H9 (cell line): ENCODE measurements around the gene VPS16. TPM values are rescaled to one million over a fixed set of nuclear protein-coding genes. Genes with fewer than 3 reads are reported as not detected.
A peak's percentile ranks its signal among the peaks of the same experiment; 100 is the strongest.

Experiments
- DNase-seq: peaks from one replicate; pipeline ENCODE4 v3.0.0-alpha.2; 2017
- H2AFZ ChIP-seq: one replicate; pipeline ENCODE4 v1.6.1; 2013; ENCODE audit warnings: mild to moderate bottlenecking, low read length, control low read depth, moderate library complexity
- H2AK5ac ChIP-seq: 2 replicates; pipeline ENCODE4 v1.6.1; 2013; ENCODE audit warnings: low read length, control low read depth, mixed read lengths; ENCODE audit not compliant: insufficient read length
- H2BK120ac ChIP-seq: one replicate; pipeline ENCODE4 v1.6.1; 2013; ENCODE audit warnings: low read depth, mild to moderate bottlenecking, low read length, control low read depth, inconsistent platforms; ENCODE audit not compliant: poor library complexity, severe bottlenecking
- H2BK12ac ChIP-seq: 2 replicates; pipeline ENCODE4 v1.6.1; 2013; ENCODE audit warnings: low read length, control low read depth, mixed read lengths, low read depth; ENCODE audit not compliant: insufficient read length
- H2BK15ac ChIP-seq: 2 replicates; pipeline ENCODE4 v1.6.1; 2013; ENCODE audit warnings: low read depth, low read length, control low read depth
- H2BK20ac ChIP-seq: one replicate; pipeline ENCODE4 v1.6.1; 2013; ENCODE audit warnings: low read depth, mild to moderate bottlenecking, low read length, control low read depth, inconsistent platforms; ENCODE audit not compliant: poor library complexity, severe bottlenecking
- H2BK5ac ChIP-seq: 2 replicates; pipeline ENCODE4 v1.6.1; 2013; ENCODE audit warnings: low read length, control low read depth, mixed read lengths; ENCODE audit not compliant: insufficient read length
- H3K14ac ChIP-seq: 2 replicates; pipeline ENCODE4 v1.6.1; 2013; ENCODE audit warnings: low read length, control low read depth; ENCODE audit not compliant: insufficient read depth
- H3K18ac ChIP-seq: 2 replicates; pipeline ENCODE4 v1.6.1; 2013; ENCODE audit warnings: low read depth, mild to moderate bottlenecking, mixed read lengths, low read length, control low read depth; ENCODE audit not compliant: insufficient read length
- H3K23ac ChIP-seq: 2 replicates; pipeline ENCODE4 v1.6.1; 2013; ENCODE audit warnings: low read length, control low read depth, mixed read lengths, low read depth; ENCODE audit not compliant: insufficient read length
- H3K23me2 ChIP-seq: 2 replicates; pipeline ENCODE4 v1.6.1; 2013; ENCODE audit warnings: low read depth, mild to moderate bottlenecking, mixed read lengths, low read length, control low read depth; ENCODE audit not compliant: insufficient read length, poor library complexity, severe bottlenecking
- H3K27ac ChIP-seq: 2 replicates; pipeline ENCODE4 v1.5.1; 2013; ENCODE audit warnings: low read length, control low read depth, mixed read lengths, low read depth; ENCODE audit not compliant: insufficient read length
- H3K27me3 ChIP-seq: 2 replicates; pipeline ENCODE4 v1.6.1; 2013; ENCODE audit warnings: low read length, control low read depth, inconsistent platforms; ENCODE audit not compliant: insufficient read depth
- H3K4ac ChIP-seq: 2 replicates; pipeline ENCODE4 v1.6.1; 2013; ENCODE audit warnings: low read depth, mild to moderate bottlenecking, control low read depth, inconsistent platforms, low read length, moderate library complexity
- H3K4me1 ChIP-seq: 2 replicates; pipeline ENCODE4 v1.6.1; 2013; ENCODE audit warnings: low read length, control low read depth, inconsistent platforms; ENCODE audit not compliant: insufficient read depth
- H3K4me2 ChIP-seq: 2 replicates; pipeline ENCODE4 v1.6.1; 2013; ENCODE audit warnings: low read length, control low read depth, mixed read lengths; ENCODE audit not compliant: insufficient read length, insufficient read depth
- H3K56ac ChIP-seq: 2 replicates; pipeline ENCODE4 v1.6.1; 2013; ENCODE audit warnings: low read depth, mild to moderate bottlenecking, mixed read lengths, low read length, control low read depth; ENCODE audit not compliant: insufficient read length
- H3K79me1 ChIP-seq: 2 replicates; pipeline ENCODE4 v1.6.1; 2013; ENCODE audit warnings: low read depth, mild to moderate bottlenecking, moderate library complexity, low read length, control low read depth, inconsistent platforms; ENCODE audit not compliant: insufficient read depth, poor library complexity, severe bottlenecking
- H3K79me2 ChIP-seq: 2 replicates; pipeline ENCODE4 v1.6.1; 2013; ENCODE audit warnings: low read length, control low read depth, inconsistent platforms; ENCODE audit not compliant: insufficient read depth
- H3K9ac ChIP-seq: 2 replicates; pipeline ENCODE4 v1.6.1; 2013; ENCODE audit warnings: low read length, control low read depth, mixed read lengths; ENCODE audit not compliant: insufficient read length; ENCODE audit errors: extremely low read depth
- H3K9me3 ChIP-seq: one replicate; pipeline ENCODE4 v1.6.1; 2013; ENCODE audit warnings: low read depth, low read length, inconsistent platforms; ENCODE audit not compliant: control insufficient read depth
- H3T11ph ChIP-seq: one replicate; pipeline ENCODE4 v1.6.1; 2013; ENCODE audit warnings: mild to moderate bottlenecking, low read length, control low read depth, inconsistent platforms
- H4K20me1 ChIP-seq: one replicate; pipeline ENCODE4 v1.6.1; 2013; ENCODE audit not compliant: control insufficient read depth, insufficient read length, insufficient read depth
- H4K5ac ChIP-seq: 2 replicates; pipeline ENCODE4 v1.6.1; 2013; ENCODE audit warnings: low read depth, mild to moderate bottlenecking, mixed read lengths, low read length, control low read depth; ENCODE audit not compliant: insufficient read length
- H4K8ac ChIP-seq: replicated peaks from 2 replicates; pipeline ENCODE4 v1.6.1; 2013; ENCODE audit warnings: low read length, control low read depth, mixed read lengths, low read depth; ENCODE audit not compliant: insufficient read length
- H4K91ac ChIP-seq: 2 replicates; pipeline ENCODE4 v1.6.1; 2013; ENCODE audit warnings: low read depth, mild to moderate bottlenecking, moderate library complexity, mixed read lengths, low read length, control low read depth; ENCODE audit not compliant: insufficient read length
- H3K27ac Mint-ChIP-seq, 3 experiments: 2 replicates in 2 of 3; 3 replicates in 1 of 3; pipeline ENCODE4 v1.8.0; 2020 to 2021; ENCODE audit warnings: mixed read lengths in 3 of 3, mild to moderate bottlenecking in 1 of 3, moderate library complexity in 1 of 3
- H3K27me3 Mint-ChIP-seq: 2 replicates; pipeline ENCODE4 v1.8.0; 2021; ENCODE audit warnings: low read depth, mild to moderate bottlenecking, moderate library complexity, mixed read lengths
- H3K36me3 Mint-ChIP-seq, 3 experiments: 2 replicates in 2 of 3; 3 replicates in 1 of 3; pipeline ENCODE4 v1.8.0; 2020 to 2021; ENCODE audit warnings: low read depth in 3 of 3, mixed read lengths in 3 of 3; ENCODE audit not compliant: insufficient read depth in 1 of 3
- H3K4me1 Mint-ChIP-seq, 2 experiments: 2 replicates each; pipeline ENCODE4 v1.8.0; 2020; ENCODE audit warnings: mixed read lengths in 2 of 2
- H3K4me3 Mint-ChIP-seq, 2 experiments: 2 replicates in 1 of 2; 3 replicates in 1 of 2; pipeline ENCODE4 v1.8.0; 2020 to 2021; ENCODE audit warnings: mild to moderate bottlenecking in 2 of 2, mixed read lengths in 2 of 2, moderate library complexity in 1 of 2
- H3K9me3 Mint-ChIP-seq, 2 experiments: 2 replicates in 1 of 2; 3 replicates in 1 of 2; pipeline ENCODE4 v1.8.0; 2020; ENCODE audit warnings: mild to moderate bottlenecking in 2 of 2, mixed read lengths in 2 of 2, moderate library complexity in 1 of 2
- WGBS: extraction: QIAGEN DNeasy Blood & Tissue Kit; methylation state at CpG from one replicate; pipeline ENCODE4 v1.1.7; 2013; ENCODE audit warnings: missing lambda C conversion rate, low lambda C conversion rate, mixed read lengths; ENCODE audit not compliant: insufficient read length; ENCODE audit errors: extremely low coverage; 5-methylcytosine and 5-hydroxymethylcytosine counted together
- total RNA-seq: library from RNA; stranded (reverse); gene quantifications from 2 replicates; pipeline ENCODE4 v1.2.1, GENCODE V29; 2021
- TF ChIP-seq, protein P1 (sequence below): fragments of 200-600 bp; sonication (generic); conservative IDR thresholded peaks from 3 replicates; pipeline ENCODE4 v1.8.0; 2021; ENCODE audit warnings: antibody characterized with exemption, mild to moderate bottlenecking

VPS16 gene
- total RNA-seq, 1 experiment from 2014 or later: 32.1 TPM

DNA sequence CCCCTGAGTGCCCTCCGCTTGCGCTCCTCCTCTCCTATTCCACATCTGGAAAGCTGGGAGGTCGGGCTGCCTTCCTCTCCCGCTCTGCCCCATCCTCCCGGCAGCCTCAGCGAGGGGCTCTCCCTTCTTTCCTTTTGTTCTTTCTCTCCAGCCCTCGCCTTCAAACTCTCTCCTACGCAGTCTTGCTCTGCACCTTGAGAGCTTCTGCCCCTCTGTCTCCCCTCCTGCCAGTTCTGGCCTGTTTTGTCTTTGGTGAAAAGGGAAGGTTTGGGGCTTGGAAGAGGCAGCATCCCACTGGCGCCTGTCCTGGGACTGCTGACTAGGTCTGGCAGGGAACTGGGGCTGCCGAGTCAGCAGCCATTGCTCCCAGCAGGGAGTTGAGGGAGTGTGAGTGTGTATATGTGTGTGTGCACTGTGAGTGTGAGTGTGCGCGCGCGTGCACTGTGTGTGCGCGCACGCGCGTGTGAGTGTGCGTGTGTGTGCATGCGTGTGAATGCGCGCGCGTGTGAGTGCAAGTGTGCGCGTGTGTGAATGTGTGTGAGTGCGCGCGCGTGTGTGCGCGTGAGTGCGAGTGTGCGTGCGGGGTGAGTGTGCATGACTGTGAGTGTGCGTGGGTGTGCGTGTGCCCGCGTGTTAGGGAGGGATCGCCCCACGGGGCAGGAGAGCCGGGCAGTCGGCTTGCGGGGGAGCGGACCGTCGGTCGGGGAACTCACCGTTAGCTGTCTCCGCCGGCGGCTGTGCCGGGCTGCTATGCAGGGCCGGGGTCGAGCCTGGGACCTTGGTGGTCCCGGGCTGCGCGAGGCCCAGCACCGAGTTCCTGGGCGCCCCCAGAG is 40.6 kb upstream of the VPS16 start:
- Mint-ChIP-seq H3K4me1 (peaks cover 29 to 34% of the 10 kb centered on the region in 2 experiments), H3K9me3 (no peaks in the 10 kb centered on the region; a peak in 1 of 5 replicates), H3K27me3 (peaks cover 37% of the 10 kb centered on the region), H3K4me3 (peak overlapping the region; percentile 98 to 99), H3K36me3 (peaks cover 20 to 52% (median 32%) of the 10 kb centered on the region in 3 experiments), H3K27ac (peak overlapping the region; percentile 73 to 96 (median 82); a peak in 6 of 7 replicates)
- TF ChIP-seq, protein P1, sequence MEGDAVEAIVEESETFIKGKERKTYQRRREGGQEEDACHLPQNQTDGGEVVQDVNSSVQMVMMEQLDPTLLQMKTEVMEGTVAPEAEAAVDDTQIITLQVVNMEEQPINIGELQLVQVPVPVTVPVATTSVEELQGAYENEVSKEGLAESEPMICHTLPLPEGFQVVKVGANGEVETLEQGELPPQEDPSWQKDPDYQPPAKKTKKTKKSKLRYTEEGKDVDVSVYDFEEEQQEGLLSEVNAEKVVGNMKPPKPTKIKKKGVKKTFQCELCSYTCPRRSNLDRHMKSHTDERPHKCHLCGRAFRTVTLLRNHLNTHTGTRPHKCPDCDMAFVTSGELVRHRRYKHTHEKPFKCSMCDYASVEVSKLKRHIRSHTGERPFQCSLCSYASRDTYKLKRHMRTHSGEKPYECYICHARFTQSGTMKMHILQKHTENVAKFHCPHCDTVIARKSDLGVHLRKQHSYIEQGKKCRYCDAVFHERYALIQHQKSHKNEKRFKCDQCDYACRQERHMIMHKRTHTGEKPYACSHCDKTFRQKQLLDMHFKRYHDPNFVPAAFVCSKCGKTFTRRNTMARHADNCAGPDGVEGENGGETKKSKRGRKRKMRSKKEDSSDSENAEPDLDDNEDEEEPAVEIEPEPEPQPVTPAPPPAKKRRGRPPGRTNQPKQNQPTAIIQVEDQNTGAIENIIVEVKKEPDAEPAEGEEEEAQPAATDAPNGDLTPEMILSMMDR: no peak
- H2BK20ac ChIP-seq: no peak overlapping the region
- no peak overlapping the region for H3T11ph ChIP-seq
- H3K14ac ChIP-seq: no peak overlapping the region
- no peak overlapping the region for H2AK5ac ChIP-seq
- H4K91ac ChIP-seq: no peak overlapping the region
- H4K5ac ChIP-seq: no peak overlapping the region
- H3K9ac ChIP-seq: peak overlapping the region; percentile 9
- no peak overlapping the region for H3K23ac ChIP-seq
- WGBS: no CpG with 5 or more reads among the region's 61 CpGs
- no peak overlapping the region for H2AFZ ChIP-seq
- peak; percentile 49 for DNase-seq
- no peaks in the 10 kb centered on the region; the same call in 1 of the 2 replicates for H3K4me1 ChIP-seq
- H3K27me3 ChIP-seq: peaks cover 26% of the 10 kb centered on the region
- H3K27ac ChIP-seq: no peak overlapping the region
- no peak overlapping the region for H4K8ac ChIP-seq
- no peak overlapping the region for H3K18ac ChIP-seq
- H3K79me1 ChIP-seq: no peaks in the 10 kb centered on the region
- H2BK12ac ChIP-seq: no peak overlapping the region
- H3K4ac ChIP-seq: no peak overlapping the region
- peak overlapping the region; percentile 70 for H3K4me2 ChIP-seq
- no peak overlapping the region for H3K56ac ChIP-seq
- no peaks in the 10 kb centered on the region for H3K9me3 ChIP-seq
- H2BK15ac ChIP-seq: no peak overlapping the region
- no peaks in the 10 kb centered on the region for H4K20me1 ChIP-seq
- H2BK120ac ChIP-seq: no peak overlapping the region
- no peak overlapping the region for H2BK5ac ChIP-seq
- no peaks in the 10 kb centered on the region for H3K79me2 ChIP-seq
- peaks cover 7% of the 10 kb centered on the region for H3K23me2 ChIP-seq
